EH (cell line): ENCODE measurements around the gene RAD51B.
A peak's percentile ranks its signal among the peaks of the same experiment; 100 is the strongest.

Source experiments
- DNase-seq: peaks from one replicate; pipeline ENCODE4 v3.0.0-alpha.2; 2015; ENCODE audit warnings: low read depth

RAD51B gene

DNA sequence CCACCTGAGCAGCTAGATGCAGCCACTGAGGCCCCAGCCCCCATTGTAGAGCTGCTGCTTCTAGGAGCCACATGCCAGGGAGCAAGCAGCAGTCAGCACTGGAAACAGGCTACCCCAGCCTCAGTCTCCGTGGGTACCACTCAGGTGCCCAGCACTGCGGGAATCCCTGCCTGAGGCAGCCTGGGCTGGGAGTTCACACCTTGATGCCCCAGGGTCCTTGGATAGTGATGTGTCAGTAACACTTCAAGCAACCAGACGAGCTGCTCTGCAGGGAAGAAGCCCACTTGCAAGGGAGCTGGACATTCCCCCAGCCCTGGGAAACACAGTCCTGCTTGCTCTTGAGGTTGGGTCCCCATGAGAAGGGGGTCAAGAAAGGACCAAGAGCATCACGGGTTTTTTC, 882.6 kb downstream of the RAD51B start:
- no peak for DNase-seq

DNA sequence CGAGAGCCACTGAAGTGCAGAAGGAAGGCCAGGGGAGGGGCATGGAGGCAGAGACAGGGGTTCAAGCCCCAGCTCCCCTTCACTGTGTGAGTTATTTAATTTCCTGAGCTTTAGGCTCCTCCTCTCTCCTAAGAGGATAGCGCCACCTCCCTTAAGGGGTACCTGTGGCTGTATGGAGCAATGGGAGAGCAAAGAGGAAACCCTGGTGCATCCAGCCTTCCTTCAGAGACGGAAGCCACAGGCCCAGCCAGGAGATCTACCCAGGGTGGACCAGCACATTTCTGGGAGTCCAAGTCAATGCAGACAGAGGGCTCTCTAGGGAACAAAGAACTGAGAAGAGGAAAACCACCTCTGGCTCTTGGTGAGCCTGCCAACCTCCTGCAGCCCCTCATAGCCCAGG, 883.0 kb downstream of the RAD51B start:
- DNase-seq: no peak

DNA sequence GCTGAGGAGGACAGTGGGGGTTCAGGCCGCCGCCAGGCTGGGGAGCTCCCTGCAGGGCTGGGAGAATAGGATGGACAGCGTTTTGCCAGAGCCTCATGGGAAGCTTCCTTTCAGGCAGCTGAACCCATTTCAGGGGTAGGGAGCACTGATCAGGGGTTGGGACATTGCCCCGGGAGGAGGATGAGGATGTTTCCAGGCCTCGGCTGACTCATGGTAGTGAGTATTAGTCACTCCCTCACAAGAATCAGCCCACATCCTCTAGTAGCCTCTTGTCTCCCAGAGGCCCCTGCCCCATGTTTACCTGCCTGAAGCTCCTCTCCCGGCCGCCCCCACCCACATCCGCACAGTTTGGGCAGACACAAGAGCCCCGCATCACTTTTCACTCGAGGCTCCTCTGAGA, 883.5 kb downstream of the RAD51B start:
- peak; percentile 82 for DNase-seq

DNA sequence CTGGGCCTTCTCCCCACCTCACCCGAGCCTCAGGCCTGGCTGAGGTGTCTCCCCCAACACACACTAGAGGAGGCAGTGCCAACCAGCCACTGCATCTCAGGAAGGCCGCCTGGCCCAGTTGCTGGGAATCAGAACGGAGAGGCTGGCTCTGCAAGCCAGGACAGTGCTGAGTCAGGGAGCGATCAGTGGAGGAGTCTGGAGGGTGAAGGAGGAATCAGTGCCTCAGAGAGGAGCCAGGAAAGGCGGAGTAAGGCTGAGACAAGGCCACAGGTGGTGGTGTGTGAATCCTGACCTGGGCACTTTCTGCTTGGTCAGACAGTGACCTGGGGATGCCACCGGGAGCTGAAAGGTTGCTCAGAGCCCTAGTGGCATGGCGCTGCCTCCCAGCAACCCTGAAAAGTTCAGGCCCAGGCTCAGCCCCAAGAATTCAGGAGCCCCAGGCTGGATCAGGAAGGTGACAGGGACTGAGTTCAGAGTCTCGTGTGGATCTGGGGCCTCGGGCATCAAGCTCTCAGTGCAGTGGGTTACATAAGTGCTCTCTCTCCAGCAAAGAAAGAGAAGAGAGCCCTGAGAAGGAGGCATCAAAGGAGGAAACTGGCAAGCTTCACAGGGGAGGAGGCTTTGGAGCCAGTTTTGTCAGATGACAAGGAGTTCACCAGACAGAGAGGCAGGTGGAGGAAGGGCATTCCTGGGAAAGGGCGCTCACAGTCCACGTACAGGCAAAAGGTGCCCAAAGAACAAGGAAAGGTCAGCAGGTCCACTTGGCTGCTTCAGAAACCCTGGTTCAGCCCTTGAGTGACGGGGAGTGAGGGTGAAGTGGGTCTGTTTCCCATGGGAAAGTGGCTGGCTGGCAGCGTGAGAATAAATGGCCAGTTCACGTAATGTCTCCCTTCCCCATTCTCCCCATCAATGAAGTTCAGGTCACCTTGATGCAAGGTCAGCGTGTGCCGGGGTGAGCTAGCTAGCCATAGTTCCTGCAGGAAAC, 885.4 kb downstream of the RAD51B start:
- DNase-seq: no peak

DNA sequence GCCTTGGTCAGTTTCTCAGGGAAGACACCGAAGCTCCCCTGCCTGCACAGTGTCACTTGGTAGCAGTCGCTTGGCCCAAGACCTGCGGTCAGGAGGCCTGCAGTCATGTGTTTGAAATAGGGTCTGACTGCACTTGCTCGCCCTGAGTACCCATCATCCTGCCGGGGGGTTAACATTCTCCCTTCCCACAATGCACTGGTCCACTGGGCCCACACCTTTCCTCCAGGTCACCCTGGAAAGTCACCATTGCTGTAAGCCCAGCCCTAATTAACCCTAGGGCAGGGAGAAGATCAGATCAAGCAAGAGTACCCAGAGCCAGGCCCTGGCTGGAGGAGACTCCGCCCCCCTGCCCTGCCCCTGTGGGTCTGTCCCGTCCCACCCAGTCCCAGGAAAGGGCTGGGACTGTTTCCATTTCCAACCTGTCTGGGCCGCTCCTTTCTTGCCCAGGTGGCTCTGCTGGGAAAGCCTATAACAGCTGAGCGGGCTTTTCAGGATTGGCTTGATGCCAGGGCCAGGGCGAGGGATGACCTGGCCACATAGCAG, 886.2 kb downstream of the RAD51B start:
- no peak for DNase-seq

DNA sequence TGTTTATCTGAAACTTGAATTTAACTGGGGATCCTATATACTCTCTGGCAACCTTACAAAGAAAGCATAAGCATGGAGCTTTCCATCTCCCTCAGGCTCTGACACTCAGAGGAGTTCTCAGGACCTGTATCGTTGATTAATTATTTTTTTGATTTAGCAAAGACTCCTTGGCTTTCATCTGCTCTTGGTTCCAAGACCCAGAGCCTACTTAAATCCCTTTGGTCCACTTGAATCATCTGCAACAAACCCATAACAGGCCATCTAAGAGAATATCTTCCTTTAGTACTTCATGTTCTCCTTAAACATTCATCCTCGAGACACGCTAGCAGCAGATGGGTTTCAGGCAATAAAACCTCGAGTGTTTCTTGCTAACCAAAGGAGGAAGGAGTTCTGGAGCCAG, 887.9 kb downstream of the RAD51B start:
- no peak for DNase-seq

DNA sequence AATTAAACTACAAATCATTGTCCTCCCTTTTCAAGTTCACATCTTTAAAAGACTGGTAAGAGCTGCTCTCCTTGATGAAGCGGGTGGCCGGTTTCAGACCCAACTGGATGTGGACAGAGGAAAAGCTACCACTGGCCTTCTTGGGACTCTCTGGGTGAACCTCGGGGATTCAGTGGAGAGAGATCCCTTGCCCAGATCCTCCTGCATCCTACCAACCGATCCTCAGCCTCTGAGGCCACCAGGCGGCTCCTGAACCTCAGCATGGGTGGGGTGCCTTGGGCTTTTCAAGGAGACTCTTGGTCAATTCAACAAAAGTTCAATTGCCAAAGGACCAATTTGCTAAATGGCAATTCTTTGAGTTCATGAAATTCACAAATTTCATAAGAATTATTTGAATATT, 888.8 kb downstream of the RAD51B start:
- DNase-seq: no peak

DNA sequence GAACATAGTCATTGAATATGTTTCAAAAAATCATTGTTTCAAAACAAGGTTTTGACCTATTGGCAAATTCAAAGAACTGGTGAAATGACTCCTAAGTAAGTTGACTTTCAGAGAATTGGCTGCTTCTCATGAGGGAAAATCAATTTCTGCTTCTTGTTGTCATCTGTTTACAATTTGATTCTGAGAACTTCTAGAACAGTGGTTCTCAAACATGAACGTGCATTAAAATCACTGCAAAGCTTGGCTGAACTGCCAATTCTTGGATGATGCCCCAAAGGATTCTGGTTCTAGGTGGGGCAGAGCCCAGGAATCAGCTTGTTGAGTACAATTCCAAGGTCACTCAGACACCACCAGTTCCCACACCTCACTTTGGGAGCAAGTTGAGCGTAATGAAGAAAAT, 889.4 kb downstream of the RAD51B start:
- no peak for DNase-seq

DNA sequence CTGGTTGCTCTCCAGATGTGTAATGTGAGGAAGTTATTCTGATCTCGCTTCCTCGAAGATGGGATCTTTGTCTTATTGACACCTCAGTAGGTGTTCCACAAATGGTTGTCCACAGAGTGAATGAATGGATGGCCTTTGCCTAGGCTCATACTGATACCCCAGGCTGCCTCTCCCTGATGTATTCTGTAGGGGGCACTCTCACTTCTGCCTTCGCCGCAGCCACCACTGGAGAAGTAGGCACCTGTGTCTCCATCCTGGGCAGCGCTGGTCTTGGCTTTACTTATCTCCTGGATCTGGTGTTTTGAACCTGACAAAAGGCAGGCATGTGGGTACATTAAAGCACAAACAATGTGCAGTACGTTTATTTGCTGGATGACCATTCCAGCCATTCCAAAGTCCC, 891.2 kb downstream of the RAD51B start:
- DNase-seq: no peak

DNA sequence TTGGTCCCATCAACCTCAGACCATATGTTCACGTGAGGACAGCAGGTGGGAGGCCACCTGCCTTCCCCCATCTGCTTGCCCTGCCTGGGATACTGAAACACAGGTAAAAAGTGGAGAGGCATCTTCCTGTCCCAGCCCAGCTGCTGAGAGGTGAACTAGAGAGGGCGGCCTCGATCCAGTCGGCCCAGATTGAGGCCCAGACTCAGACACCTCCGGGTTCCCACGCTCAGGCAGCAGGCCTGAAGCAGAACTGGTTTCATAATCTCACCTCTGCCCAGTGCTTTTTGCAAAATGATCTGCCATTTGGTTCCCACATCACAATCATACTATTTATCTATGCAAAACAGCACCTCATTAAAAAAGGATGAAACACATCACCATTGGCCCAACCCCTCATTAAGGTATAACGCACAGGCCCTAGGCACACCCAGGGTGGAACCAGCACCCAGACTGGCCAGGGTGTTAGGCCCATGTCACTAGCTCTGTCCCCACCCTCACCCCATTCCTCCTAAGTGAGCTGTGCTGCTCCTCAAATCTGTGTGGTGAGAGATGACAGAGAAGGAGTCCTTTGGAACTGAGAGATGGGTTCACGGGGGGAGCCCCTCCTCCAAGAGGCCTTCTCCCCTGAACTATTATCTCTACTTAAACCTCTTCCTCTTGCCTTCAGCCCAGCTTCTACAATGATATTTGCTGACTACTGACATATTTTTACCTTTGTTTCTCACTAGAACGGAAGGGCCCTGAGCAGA, 892.2 kb downstream of the RAD51B start:
- DNase-seq: no peak

DNA sequence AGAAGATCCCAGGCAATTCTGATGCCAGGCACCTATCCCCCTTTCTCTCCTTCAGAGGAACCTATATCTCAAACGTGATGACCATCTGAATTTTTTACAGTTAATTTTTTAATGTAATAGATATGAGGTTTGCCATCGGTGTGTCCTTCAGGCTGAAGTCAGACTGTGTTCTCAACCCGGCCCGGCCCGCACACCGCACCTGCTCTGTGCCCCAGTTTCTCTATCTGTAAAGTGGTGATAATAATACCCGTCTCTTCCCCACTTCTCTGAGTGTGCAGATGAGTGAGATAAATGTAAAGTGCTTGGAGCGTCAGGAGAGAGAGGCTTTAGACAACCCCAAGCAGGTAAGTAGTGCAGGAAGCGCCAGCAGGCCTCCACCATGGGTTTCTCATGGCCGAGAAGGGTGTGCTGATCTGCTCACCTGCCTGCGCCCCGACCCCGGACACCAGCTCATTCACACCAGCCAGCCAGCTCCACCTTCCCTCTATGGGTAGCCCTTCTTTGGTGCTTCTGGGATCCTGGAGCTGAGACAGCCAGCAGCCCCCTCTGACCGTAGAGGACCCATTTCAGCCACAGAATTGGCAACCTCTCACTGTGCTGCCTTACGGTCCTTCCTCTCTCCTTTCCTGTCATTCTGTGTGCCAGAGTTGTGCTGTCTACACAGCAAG, 893.3 kb downstream of the RAD51B start:
- DNase-seq: no peak

DNA sequence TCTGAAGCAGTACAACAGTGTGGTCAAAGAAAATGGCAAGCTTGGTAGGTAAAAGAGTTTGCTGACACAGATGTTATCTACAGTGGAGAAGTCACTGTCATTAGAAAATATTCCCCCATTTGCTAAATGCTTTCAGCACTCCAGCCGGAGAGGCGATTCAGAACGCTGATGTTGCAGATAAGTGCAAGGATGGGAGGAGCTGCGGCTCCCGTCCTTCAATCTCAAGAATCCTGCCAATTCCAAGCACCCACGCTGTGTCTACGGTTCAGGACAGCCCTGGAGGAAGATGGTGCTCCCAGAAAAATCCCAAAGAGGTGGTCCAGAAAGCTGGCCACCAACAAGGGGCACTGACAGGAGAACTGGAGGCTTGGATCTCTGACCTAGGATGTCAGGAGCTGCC, 894.2 kb downstream of the RAD51B start:
- DNase-seq: no peak

DNA sequence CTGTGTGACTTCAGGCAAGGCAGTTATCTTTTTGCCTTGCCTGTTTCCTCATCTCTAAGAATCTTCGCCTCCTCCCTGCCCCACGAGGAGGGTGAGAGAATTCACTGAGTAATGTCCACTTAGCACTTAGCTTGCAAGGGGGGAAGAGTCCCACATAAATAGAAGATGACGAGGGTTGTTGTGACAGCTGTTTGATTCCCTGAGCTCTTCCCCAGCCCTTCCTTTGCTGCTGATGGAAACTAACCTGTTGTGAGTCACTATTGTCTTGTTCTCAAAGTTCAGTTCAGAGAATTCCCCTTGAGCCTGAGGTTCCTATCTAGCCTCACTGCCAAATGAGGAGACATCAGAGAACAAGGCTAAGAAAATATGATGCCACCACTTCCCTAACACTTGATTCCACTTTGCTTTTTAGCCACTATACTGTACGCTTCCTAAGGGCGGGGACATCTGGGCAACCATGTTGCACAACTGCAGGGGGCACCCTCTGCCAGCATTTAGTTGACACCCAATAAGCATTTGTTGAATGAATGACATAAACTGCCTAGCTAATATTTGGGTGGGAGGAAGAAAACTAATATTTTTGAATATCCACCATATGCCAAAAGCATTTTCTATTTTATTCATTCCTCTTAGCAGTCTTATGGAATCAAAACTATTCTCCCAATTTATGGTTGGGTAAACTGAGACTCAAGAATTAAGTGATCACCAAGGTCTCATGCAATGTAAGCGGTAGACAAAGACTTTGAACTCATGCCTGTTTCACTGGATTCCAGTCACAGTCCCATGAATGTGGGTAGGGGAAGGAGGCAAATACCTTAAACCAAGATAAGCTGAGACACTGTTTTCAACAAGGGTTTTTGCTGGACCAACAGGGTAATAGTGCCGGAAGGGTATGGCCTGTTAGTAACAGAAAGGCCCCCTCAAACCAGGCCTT, 895.7 kb downstream of the RAD51B start:
- DNase-seq: peak; percentile 73

DNA sequence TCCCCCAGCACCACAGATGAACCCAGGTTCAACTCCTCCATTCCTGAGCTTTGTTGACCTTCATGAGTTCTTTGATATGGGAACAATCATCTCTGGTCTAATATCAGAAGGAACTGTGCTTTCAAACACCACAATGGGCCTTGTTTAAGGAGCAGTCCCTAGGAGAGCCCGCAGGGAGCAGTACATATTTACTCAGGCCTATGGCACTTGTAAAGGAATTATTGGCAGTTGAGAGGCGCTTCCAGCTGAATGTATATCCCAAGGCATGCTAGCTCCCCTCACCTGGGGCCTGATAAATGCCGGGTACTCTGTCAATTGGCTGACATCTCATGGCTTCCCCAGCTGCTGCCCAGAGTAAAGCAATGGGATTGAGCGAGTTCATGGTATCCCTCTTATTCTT, 897.1 kb downstream of the RAD51B start:
- no peak for DNase-seq

DNA sequence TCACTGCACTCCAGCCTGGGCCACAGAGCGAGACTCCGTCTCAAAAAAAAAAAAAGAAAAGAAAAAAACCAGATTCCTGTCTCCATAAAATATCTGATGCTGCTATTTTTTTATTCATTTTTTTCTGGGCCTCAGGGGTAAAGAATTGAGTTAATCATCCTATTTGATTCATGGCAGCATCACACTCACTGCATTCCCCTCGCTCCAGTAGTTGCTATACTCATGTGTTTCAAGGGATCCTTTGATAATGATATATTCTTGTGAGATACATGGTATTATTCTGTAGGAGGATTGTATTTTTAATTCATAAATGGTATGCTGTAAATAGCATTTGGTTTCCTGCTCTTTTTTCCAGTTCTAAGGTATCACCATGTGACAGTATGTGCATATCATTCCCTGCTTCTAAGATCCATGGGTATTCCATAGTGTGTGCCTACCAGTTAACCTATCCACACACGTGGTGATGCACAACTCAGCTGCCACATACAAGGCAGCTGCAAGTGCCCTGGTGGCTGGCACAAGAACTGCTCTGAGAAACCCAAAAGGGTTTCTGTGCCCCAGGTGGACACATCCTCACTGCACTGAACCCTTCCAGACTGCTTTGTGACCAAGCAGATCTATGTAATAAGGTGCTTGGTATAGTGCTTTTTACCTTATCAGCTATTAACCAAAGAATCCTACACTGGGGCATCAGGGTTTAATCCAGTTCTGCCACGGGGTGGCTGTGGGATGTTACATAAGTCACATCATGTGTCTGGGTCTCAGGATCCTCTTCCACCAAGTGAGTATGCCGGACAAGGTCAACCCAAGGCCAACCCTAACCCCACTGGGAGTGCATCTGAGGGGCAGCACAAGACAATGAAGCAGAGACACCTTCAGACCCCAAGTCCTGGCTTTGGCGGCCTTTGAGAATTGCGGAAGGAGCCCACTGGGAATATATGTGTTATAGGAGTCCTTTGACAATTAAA, 898.7 kb downstream of the RAD51B start:
- DNase-seq: no peak

DNA sequence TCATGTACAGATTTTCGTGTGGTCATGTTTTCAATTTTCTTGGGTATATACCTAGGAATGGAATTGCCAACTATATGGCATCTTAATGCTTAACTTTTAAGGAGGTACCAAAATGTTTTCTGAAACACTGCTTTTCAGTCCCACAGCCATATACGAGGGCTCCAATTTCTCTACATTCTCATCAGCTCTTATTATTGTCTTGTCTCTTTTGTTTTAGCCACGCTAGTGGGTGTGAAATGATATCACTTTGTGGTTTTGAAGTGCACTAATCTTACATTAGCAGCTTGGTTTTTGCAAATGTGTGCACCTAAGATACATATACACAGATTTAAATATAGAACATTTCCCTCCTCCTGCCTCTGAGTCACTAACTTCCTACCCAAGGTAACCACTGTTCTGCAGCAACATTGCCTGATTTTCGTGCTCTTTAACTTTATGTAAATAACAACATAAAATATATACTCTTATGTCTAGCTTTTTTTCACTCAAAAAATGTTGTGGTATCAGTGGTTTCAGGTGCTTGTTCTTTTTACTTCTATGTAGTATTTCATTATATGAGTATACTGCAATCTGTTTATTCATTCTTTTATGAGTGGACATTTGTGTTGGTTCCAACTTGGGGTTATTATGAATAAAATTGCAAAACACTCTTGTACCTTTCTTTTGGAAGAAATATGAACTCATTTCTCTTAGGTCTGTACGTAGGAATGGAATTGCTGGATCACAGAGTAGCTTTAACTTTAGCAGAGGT, 900.2 kb downstream of the RAD51B start:
- no peak for DNase-seq

DNA sequence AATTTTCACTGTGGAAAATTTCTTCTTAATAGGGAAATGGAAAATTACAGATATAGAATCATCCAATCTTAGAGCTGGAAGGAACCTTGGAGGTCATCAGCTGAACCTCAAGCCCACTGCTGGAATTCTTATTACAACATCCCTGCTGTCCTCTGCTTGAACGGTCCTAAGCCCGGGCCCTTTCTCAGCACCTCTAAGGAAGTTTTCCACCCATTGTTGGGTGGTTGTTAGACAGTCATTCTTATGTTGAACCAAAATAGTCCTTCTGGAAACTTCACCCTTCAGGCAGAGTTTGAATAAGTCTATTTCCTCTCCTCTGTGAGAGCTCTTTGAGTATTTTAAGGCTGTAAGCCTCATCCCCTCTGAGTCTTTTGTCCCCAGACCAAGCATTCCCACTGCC, 902.6 kb downstream of the RAD51B start:
- no peak for DNase-seq

DNA sequence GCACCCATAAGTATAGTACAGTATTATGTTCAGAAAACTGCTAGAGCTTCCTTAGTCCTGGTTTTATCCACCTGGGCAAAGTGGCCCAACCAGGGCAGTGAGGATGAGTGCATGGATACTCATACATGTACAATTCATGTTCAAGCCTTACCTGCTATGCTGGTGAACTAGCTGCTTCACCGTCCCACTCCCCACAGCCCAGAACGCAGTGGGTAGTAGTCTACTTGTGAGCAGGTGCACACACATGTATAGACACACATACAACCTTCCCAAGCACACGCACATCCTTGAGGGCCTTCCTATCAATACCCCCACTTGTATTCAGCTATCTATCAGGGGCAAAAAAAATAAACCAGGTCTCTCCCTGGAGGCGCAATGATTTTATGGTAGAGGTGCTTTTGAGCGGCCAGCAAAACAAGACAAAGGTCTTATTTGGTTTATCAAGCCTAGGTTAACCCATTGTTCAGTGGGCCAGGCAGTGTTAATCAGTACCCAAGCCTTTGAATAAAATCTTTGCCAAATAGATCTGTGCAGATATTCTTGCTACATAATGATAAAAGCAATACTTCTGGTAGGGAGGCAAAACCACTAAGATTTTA, 903.5 kb downstream of the RAD51B start:
- DNase-seq: no peak

DNA sequence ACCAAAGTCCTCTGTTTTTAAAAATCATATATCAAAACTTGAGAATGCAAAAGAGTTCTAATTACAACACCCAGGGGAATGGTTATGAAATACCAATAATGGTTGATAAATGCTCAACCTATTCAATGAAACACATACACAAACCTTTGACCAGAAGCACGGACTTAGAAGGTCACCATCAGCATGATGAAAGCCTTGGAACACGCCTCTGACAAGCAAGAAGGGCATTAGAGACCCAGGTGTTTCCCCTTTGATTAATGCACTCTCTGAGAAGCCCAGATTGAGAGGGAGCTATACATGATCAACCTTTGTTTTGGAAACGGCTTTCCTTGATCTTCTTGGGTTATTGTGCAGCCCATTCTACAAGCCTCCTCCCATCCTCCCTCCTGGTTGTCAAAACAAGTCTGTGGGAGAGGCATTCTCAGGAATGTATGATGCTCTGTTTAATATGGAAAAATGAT, 904.3 kb downstream of the RAD51B start:
- no peak for DNase-seq
